AG10803 (cell line): Measurements from ENCODE around the gene ATP6V0D1.

Experiments used
- DNase-seq: peaks from one replicate; pipeline ENCODE4 v3.0.0; 2010; ENCODE audit warnings: low read depth
- H3K4me3 ChIP-seq: 2 replicates; pipeline ENCODE4 v1.5.1; 2011; ENCODE audit warnings: mild to moderate bottlenecking, low read length, control low read depth
- CTCF ChIP-seq: conservative IDR thresholded peaks from 2 replicates; pipeline ENCODE4 v1.5.1; 2011; ENCODE audit warnings: mild to moderate bottlenecking, low read length, control low read depth, inconsistent platforms

ATP6V0D1 gene

GRCh38 chr16:67403976-67404555 lies 76.9 kb downstream of the ATP6V0D1 start:
- no peak overlapping the region for H3K4me3 ChIP-seq
- no peak for DNase-seq
- TF ChIP-seq CTCF, result no peak

GRCh38 chr16:67400901-67401300 lies 80.1 kb downstream of the ATP6V0D1 start:
- no peak overlapping the region for H3K4me3 ChIP-seq
- TF ChIP-seq CTCF, result no peak

GRCh38 chr16:67399749-67400704 lies 80.9 kb downstream of the ATP6V0D1 start:
- no peak for DNase-seq
- TF ChIP-seq CTCF, result no peak
- H3K4me3 ChIP-seq, result no peak overlapping the region

More at GRCh38 chr16:67400901-67401300, 80.1 kb downstream of the ATP6V0D1 start:
- no peak for DNase-seq

- TF ChIP-seq CTCF, result peak; percentile 56
- no peak overlapping the region for H3K4me3 ChIP-seq
- no peak for DNase-seq
These were observed 81.7 kb downstream of the ATP6V0D1 start for GRCh38 chr16:67399218-67399733.

GRCh38 chr16:67398546-67399217 lies 82.3 kb downstream of the ATP6V0D1 start:
- TF ChIP-seq CTCF, result no peak
- no peak overlapping the region for H3K4me3 ChIP-seq
- DNase-seq, result no peak

- no peak overlapping the region for H3K4me3 ChIP-seq
- no peak for DNase-seq
- TF ChIP-seq CTCF, result no peak
These were observed 83.0 kb downstream of the ATP6V0D1 start for GRCh38 chr16:67397812-67398545.
